Hematopoietic multipotent progenitor cell treated with erythropoietin and hydrocortisone succinate and interleukin-3 and kit ligand, for 6 days (in vitro differentiated cells): ENCODE data around the gene KAT7.

Experiments
- DNase-seq: peaks from one replicate; pipeline ENCODE4 v3.0.0-alpha.2; 2015

Gene KAT7

GRCh38 chr17:49873466-49873865 is 85.0 kb downstream of the KAT7 start:
- DNase-seq = no peak

DNA sequence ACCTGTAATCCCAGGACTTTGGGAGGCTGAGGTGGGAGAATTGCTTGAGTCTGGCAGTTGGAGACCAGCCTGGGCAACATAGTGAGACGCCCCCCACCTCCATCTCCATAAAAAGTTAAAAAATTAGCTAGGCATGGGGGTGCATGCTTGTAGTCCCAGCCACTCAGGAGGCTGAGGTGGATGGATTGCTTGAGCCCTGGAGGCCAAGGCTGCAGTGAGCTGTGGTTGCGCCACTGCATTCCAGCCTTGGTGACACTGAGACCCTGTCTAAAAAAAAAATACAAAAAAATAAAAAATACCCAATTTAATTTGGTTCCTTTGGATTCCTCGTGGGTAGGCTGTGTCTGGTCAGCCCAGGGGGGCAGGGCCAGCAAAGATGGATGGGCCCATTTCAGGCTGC is 85.4 kb downstream of the KAT7 start:
- no peak for DNase-seq

- no peak for DNase-seq
Observed at GRCh38 chr17:49874911-49875310, 86.4 kb downstream of the KAT7 start.

GRCh38 chr17:49875685-49876084 is 87.2 kb downstream of the KAT7 start:
- DNase-seq = no peak

DNA sequence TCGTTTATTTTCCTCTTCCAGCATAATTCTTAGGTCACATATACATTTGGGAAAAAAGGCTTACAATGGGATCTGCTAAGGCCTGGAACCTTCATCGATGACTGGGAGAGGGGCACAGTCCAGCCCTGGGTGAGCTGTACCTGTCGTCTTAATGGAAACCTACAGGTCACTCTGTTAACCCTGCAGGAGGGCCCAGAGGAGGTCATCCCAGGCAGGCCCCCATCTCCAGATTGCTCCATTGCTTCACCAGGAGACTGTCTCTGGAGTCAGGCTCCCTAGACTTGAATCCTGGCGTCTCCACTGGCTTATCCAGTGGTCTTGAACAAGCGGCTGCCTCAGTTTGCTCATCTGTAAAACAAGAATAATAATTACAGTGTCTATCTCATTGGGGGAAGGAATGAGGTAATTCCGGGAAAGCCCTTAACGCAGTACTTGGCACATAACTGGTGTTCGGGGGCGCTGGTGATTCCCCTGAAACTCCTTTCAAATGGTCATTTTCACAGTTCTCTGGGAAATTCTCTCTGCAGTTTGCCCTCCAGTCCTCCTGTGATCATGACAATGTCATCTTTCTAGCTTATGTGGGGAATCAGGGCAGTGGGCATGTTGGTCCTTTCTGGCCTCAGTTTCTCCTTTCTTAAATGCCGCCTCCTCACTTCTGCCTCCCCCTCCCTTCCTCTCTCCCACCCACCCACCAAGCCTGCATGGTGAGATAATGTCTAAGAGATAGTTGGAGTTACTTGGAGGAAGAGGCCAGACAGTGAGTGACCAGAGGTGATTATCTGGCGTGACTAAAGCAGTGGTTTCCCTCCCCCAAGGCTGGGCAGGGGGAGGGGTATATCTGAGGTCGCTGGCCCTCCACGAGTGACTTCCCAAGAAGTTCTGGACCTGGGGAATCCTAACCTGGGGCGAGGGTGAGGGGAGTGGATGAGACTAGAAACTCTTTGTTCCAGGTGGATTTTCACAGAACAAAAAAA is 90.7 kb downstream of the KAT7 start:
- no peak for DNase-seq

DNA sequence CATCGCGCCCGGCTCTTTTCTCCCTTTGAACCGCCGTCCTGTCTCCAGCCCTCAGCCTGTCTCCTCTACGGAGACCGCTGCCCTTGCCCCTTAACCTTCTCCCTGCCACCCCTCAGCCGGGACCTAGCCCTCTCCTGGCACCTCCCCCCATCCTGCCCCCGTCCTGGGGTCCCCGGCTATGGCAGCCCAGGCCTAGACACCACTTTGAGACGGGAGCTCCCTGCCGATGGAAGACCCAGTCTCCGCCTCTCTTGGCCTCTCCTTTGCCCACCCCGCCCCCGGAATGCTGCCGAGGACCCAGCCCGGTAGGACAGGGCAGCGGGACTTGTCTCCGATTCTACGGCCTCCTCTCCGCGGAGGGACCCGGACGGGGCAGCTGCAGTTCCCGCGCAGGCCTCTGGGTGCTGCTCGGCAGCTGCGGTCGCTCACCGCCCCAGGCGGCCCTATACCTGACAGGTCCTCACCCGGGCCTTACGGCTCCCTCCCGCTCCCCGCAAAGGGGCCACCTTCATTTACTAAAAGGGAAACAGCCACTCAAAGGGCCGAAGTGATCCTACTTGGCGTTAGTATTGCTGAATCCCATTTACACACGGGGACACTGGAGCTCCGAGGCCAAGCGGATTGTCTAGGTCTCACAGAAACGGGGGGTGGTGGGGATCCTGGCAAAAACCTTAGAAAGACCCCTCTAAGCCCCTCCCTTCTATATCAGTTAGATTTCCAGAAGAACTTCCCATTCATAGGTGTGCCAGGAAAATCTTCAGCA is 92.0 kb downstream of the KAT7 start:
- DNase-seq = peak; percentile 78

DNA sequence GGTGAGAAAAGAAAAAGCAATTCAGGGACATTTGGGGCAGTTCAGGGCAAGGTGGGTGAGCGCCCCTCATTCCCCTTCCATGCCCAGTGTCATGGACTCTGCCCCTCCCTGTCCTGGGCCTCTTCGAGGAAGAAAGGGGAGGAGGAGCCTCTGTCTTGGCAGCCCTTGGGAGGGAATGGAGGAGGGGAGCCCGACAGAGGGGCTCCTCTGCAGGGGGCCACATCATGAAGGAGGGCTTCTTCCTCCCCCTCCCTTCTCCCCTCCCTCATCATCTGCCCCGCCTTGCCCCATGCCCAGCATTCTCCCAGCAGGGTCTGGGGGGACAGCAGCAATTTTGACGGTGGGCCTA is 92.5 kb downstream of the KAT7 start:
- no peak for DNase-seq

GRCh38 chr17:49882434-49882833 is 94.0 kb downstream of the KAT7 start:
- no peak for DNase-seq
